Testis (tissue), 3 donors: ENCODE measurements around the gene DPYD. TPM values are rescaled to one million over a fixed set of nuclear protein-coding genes. Genes with fewer than 3 reads are reported as not detected.

Experiments
- DNase-seq: peaks from one replicate; pipeline ENCODE4 v3.0.0-alpha.2; 2019
- H3K27ac ChIP-seq, 2 donors: fragments of 200-600 bp; sonication (generic); one replicate each; pipeline ENCODE4 v1.5.1; 2019
- H3K27me3 ChIP-seq: fragments of 200-600 bp; sonication (generic); one replicate; pipeline ENCODE4 v1.5.1; 2019
- H3K36me3 ChIP-seq: fragments of 200-600 bp; sonication (generic); one replicate; pipeline ENCODE4 v1.5.1; 2017; ENCODE audit warnings: low read depth; ENCODE audit errors: missing control alignments
- H3K4me1 ChIP-seq: fragments of 200-600 bp; sonication (generic); one replicate; pipeline ENCODE4 v1.5.1; 2019
- H3K4me3 ChIP-seq, 2 donors: fragments of 200-600 bp; sonication (generic); one replicate each; pipeline ENCODE4 v1.5.1; 2017 to 2019
- H3K9me3 ChIP-seq: fragments of 200-600 bp; sonication (generic); one replicate; pipeline ENCODE4 v1.5.1; 2017
- CTCF ChIP-seq, 3 experiments: fragments of 450-650 bp in 2 of 3; fragments of 200-600 bp in 1 of 3; sonication (generic) in 1 of 3; IDR thresholded peaks; one replicate each; pipeline ENCODE4 v1.5.1; 2016 to 2019; ENCODE audit warnings: antibody characterized with exemption in 3 of 3, mild to moderate bottlenecking in 2 of 3, moderate library complexity in 1 of 3
- POLR2A ChIP-seq: fragments of 450-650 bp; IDR thresholded peaks from one replicate; pipeline ENCODE4 v1.6.1; 2017; ENCODE audit warnings: antibody characterized with exemption, mild to moderate bottlenecking, moderate library complexity
- WGBS, 2 donors: methylation state at CpG; one replicate each; pipeline ENCODE4 v1.1.5; 2018; 5-methylcytosine and 5-hydroxymethylcytosine counted together
- intact Hi-C: fragments of 100-400 bp; cut with DNase I; formaldehyde crosslinking; loops from one replicate; pipeline ENCODE4 v1.15.1; 2023; ENCODE audit warnings: low total_unique reads
- polyA plus RNA-seq: library from polyadenylated mRNA; stranded (reverse); fragments of 350-450 nt; fragmentation: Illumina TruSeq; extraction: RNeasy Lipid Tissue Mini Kit (QIAGEN cat#74804); gene quantifications from one replicate; pipeline ENCODE4 v1.2.3, GENCODE V29; 2014; ENCODE audit warnings: low read depth, low replicate concordance; ENCODE audit not compliant: insufficient read depth
- total RNA-seq, 2 donors: library from RNA; depleted of rRNA; stranded (reverse); fragments of >200 nt; gene quantifications; one replicate each; pipeline ENCODE4 v1.2.3, GENCODE V29; 2016

The DPYD gene
- total and polyA plus RNA-seq, 3 donors from 2014 or later = 6.7 to 14.7 (median 11.5) TPM

- 82 to 83% methylated on average over 3 of the region's 3 CpGs for WGBS, 2 donors
- intact Hi-C loops = no loop called here
- Histone ChIP-seq H3K4me1 (no peaks in the 10 kb centered on the region), H3K9me3 (no peaks in the 10 kb centered on the region), H3K36me3 (no peaks in the 10 kb centered on the region), H3K27me3 (no peaks in the 10 kb centered on the region), H3K4me3 (no peak overlapping the region), H3K27ac (no peak overlapping the region)
- TF ChIP-seq CTCF (IDR thresholded peaks at IDR 0.05) = no peak
- no peak for TF ChIP-seq POLR2A
- DNase-seq = no peak
Observed at GRCh38 chr1:97378596-97378995, 542.2 kb downstream of the DPYD start.

- no peak for DNase-seq
- intact Hi-C loops = no loop called here
- Histone ChIP-seq H3K4me3 (no peak overlapping the region), H3K27me3 (no peaks in the 10 kb centered on the region), H3K27ac (no peak overlapping the region), H3K9me3 (no peaks in the 10 kb centered on the region), H3K36me3 (no peaks in the 10 kb centered on the region), H3K4me1 (no peaks in the 10 kb centered on the region)
- WGBS, 2 donors = 78 to 81% methylated on average over 5 of the region's 5 CpGs
- TF ChIP-seq POLR2A (no peak), CTCF (IDR thresholded peaks at IDR 0.05) (no peak)
Observed at GRCh38 chr1:97377432-97378034, 543.3 kb downstream of the DPYD start.

DNA sequence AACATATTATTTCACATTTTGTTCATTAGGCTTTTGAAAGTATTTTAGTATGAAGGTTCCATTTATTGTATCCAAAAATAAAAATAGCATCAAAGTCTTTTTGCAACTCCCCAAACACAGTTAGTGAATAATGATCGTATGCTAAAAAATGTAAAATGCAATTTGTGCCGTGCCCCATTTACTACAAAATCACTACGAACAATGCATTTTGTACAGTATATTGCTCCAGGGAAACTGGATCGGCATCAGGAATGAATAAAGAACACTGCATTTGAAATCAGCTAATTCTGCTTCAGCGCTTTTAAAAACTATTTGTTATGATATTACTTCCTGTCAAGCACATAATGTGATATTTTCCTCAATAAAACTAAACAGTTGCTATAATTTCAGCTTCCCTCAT is 547.8 kb downstream of the DPYD start:
- no peak overlapping the region for H3K27ac ChIP-seq
- DNase-seq = no peak
- no peaks in the 10 kb centered on the region for H3K4me1 ChIP-seq
- no peak overlapping the region for H3K4me3 ChIP-seq
- H3K27me3 ChIP-seq = no peaks in the 10 kb centered on the region
- 75 to 81% methylated on average over 5 of the region's 5 CpGs for whole genome bisulfite sequencing, 2 donors
- intact Hi-C loops = no loop called here
- H3K9me3 ChIP-seq = no peaks in the 10 kb centered on the region
- no peak for TF ChIP-seq CTCF (IDR thresholded peaks at IDR 0.05)
- TF ChIP-seq POLR2A = no peak
- H3K36me3 ChIP-seq = no peaks in the 10 kb centered on the region

GRCh38 chr1:97372531-97372930 is 548.3 kb downstream of the DPYD start:
- H3K9me3 ChIP-seq = no peaks in the 10 kb centered on the region
- H3K4me1 ChIP-seq = no peaks in the 10 kb centered on the region
- no peak for DNase-seq
- H3K36me3 ChIP-seq = no peaks in the 10 kb centered on the region
- H3K27me3 ChIP-seq = no peaks in the 10 kb centered on the region
- intact Hi-C loops = no loop called here
- no peak overlapping the region for H3K27ac ChIP-seq
- H3K4me3 ChIP-seq = no peak overlapping the region
- WGBS, 2 donors = 85 to 96% methylated on average over 1 of the region's 1 CpG
- no peak for TF ChIP-seq CTCF (IDR thresholded peaks at IDR 0.05)
- no peak for TF ChIP-seq POLR2A

DNA sequence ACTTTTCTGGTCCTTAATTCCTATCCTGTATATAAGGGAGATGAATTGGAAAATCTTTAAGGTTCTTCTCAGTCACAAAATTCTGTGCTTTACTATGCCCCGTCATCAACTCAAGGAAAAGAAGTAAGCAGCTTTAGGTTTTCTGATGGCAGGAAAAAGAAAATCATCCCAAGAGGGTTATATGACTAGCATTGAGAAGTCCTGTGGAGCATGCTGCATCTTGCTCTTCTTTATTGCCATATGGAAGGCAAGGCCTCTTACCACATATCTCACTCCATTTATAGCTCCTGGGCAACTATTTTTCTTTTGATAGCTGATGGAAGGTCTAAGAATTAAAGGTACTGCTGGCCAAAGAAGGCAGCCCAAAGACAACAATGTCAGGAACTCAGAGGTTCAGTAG is 552.5 kb downstream of the DPYD start:
- intact Hi-C loops = no loop called here
- Histone ChIP-seq H3K27ac (no peak overlapping the region), H3K4me3 (no peak overlapping the region), H3K9me3 (no peaks in the 10 kb centered on the region), H3K27me3 (no peaks in the 10 kb centered on the region), H3K4me1 (no peaks in the 10 kb centered on the region), H3K36me3 (no peaks in the 10 kb centered on the region)
- WGBS, 2 donors = 82 to 97% methylated on average over 1 of the region's 1 CpG
- TF ChIP-seq POLR2A = no peak
- TF ChIP-seq CTCF (IDR thresholded peaks at IDR 0.05) = no peak
- no peak for DNase-seq
